ENCODE data around the gene D2HGDH.
"Not testable (repeated sequence)": the region's sequence is repeated elsewhere in the genome, so short reads cannot be mapped to it uniquely, and the experiment has no call there.

The D2HGDH gene

DNA sequence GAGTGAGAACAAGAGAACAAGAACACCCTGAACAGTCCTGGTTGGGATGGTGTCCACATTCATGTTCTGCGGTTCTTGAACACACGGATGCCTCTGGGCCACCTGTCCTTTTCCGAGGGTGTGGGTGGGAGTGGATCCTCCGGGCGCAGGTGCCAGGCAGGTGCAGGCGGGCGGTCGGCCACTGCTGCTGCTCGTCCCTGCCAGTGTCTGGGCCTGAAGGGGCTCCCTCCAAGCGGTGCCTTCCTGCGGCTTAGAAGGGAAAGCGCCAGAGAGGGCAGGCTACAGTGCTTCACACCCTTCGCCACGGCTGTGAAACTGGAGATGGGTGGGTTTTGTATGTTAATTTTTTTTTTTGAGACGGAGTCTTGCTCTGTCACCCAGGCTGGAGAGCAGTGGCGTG is 8.0 kb upstream of the D2HGDH start:
- no peak for DNase-seq

- DNase-seq: no peak
Observed at GRCh38 chr2:241728000-241728399, 6.4 kb upstream of the D2HGDH start.

DNA sequence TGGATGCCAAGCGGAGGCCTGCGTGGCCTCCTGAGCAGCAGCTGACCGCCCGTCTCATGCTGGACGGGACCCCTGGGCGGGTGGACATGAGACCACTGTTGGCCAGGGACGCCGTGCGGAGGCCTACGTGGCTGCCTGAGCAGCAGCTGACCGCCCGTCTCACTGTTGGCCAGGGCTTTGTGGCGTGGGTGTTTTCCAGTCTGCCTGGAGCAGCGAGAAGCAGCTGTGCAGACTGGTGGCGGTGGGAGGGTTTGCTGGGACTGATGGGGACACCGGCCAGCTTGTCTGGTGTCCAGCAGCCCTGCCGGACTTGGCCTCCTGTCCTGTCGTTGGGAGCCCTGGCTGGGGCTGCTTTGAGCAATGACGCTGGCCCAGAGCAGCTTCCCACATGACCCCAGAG is 5.8 kb upstream of the D2HGDH start:
- no peak for DNase-seq

DNA sequence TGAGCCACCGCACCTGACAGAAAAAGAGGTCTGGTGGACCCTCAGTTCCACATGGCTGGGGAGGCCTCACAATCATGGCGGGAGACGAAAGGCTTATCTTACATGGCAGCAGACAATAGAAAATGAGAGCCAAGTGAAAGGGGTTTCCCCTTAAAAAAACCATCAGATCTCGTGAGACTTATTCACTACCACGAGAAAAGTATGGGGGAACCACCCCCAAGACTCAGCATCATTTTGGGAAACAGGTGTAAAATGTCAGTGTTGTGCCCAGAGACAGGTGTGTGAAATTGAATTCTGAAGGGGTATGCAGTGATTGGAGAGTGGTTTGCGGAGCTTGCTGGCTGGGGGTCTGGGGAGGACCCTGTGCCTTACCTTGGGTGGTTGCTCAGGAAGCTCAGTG is 4.6 kb upstream of the D2HGDH start:
- no peak for DNase-seq

GRCh38 chr2:241730671-241731293 is 3.6 kb upstream of the D2HGDH start:
- no peak for DNase-seq

GRCh38 chr2:241732513-241733186 is 1.8 kb upstream of the D2HGDH start:
- DNase-seq: not testable (repeated sequence)

GRCh38 chr2:241733391-241734207 is 831 bp upstream of the D2HGDH start:
- no peak for DNase-seq

- no peak for DNase-seq
Observed at GRCh38 chr2:241734208-241734466, 293 bp upstream of the D2HGDH start.

GRCh38 chr2:241736111-241736510 is 1.7 kb downstream of the D2HGDH start:
- no peak for DNase-seq

GRCh38 chr2:241738040-241738686 is 3.7 kb downstream of the D2HGDH start:
- no peak for DNase-seq

DNA sequence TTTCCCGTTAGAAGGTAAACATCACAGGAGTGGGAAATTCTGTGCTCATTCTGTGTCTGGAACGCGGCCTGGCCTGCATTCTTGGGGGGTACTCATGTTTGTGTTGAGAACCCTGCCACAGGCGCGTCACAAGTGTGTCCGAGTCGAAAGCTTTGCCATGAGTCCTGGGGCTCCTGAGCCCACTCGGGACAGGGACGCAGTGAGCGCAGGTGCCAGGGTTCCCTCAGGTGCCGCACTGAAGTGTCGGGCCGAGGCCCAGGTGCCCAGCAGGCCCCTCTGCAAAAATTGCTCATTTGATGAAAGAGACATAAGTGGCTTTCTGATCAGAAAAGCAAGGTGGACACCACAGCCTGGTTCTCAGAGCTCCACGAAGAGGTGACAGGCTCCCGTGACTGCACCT is 4.7 kb downstream of the D2HGDH start:
- no peak for DNase-seq

- DNase-seq: no peak
Observed at GRCh38 chr2:241739651-241740050, 5.2 kb downstream of the D2HGDH start.

DNA sequence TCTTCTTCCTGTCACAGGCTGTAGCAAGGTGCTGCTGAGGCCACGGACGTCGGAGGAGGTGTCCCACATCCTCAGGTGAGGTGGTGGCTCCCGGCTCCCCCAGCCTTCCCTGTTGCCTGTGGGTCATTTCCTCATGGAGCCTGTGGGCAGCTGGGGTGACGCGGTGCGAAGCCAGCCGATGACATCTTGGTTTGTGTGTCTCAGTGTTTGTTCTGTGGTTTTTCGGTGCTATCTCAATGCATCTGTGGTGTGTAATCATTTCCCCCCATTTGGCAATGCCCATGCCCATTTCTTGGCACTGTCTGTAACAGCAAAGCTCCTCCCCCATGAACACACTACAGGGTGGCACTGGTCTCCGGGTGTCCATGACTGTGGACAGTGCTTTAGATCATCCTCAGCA is 6.6 kb downstream of the D2HGDH start:
- no peak for DNase-seq

DNA sequence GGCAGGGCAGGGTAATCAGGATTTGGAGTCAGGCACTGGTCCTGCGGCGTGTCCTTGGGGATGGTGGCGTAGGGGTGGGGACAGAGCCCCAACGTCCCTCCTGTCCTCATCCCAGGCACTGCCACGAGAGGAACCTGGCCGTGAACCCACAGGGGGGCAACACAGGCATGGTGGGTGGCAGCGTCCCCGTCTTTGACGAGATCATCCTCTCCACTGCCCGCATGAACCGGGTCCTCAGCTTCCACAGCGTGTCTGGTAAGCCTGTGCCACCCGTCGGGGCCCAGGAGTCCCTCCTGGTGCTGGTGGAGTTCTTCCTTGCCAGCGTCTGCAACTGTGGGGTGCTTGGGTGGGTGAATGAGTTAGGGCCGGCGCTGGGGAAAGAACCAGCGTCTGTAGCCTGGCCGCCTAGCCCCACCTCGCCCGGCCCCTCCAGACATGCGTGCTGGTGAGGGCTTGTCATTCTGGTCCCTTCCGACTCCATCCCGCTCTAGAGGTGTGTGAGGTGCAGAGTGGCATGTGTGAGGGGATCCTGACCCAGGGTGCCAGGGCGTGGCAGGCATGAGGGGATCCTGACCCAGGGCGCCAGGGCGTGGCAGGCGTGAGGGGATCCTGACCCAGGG is 8.0 kb downstream of the D2HGDH start:
- no peak for DNase-seq

DNA sequence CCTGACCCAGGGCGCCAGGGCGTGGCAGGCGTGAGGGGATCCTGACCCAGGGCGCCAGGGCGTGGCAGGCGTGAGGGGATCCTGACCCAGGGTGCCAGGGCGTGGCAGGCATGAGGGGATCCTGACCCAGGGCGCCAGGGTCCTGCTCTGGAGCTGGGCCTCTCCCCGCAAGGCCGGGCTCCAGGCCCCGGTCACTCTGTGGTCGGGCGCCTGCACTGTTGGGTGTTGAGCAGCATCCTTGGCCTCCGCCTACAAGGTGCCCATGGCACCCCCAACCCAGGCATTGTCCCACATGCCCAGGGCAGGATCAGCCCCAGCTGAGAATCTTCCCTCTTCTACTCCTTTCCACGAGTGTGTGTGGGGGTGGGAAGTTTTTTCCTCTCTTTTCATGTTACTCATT is 8.6 kb downstream of the D2HGDH start:
- DNase-seq: not testable (repeated sequence)

DNA sequence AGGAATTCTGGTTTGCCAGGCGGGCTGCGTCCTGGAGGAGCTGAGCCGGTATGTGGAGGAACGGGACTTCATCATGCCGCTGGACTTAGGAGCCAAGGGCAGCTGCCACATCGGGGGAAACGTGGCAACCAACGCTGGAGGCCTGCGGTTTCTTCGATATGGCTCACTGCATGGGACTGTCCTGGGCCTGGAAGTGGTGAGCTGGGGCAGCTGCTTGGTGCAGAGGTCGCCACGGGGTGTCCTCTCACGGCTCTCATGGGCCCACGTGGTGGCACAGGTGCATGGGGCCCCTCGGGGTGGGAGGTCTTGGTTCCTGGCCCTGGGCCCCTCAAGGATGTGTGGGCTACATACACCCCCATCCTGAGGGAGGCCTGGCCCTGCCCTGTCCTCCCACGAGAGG is 9.2 kb downstream of the D2HGDH start:
- no peak for DNase-seq

- DNase-seq: no peak
Observed at GRCh38 chr2:241744028-241744754, 9.8 kb downstream of the D2HGDH start.

- no peak for DNase-seq
Observed at GRCh38 chr2:241745276-241745675, 10.8 kb downstream of the D2HGDH start.

- no peak for DNase-seq
Observed at GRCh38 chr2:241746084-241746483, 11.7 kb downstream of the D2HGDH start.

- no peak for DNase-seq
Observed at GRCh38 chr2:241748468-241749256, 14.2 kb downstream of the D2HGDH start.

DNA sequence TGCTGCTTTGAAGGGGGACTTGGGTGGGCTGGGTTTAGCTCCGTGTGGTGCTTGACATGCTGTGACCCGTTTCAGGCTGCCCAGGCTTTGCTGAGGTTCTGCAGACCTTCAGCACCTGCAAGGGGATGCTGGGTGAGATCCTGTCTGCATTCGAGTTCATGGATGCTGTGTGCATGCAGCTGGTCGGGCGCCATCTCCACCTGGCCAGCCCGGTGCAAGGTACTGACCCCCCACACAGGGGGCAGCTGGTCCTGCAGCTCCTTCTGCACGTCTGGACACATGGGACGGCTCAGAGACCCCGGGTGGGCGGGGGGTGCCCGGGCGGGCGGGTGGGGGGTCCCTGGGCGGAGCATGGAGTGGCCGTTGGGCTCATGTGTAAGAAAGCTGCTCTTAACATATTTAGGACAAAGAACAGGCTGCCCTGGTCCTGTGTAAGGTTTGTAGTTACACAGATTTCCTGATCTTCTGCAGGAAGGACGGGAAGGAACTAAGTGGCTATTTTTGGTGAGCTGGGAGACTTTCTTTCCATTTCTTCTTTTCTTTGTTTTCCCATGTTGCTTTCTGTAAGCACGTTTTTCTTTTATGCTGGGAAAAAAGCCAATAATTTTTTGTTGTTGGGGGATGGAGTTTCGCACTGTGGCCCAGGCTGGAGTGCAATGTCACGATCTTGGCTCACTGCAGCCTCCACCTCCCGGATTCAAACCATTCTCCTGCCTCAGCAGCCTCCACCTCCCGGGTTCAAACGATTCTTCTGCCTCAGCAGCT is 15.8 kb downstream of the D2HGDH start:
- DNase-seq: no peak

All from NCI-H446 (cell line).